Putamen (tissue), 1 donor: Measurements from ENCODE around the gene SPATA45.

ENCODE experiments used
- DNase-seq: peaks from one replicate; pipeline ENCODE4 v3.0.0-alpha.2; 2016; ENCODE audit warnings: low spot score

The SPATA45 gene

GRCh38 chr1:212828395-212828794 is 19.1 kb downstream of the SPATA45 start:
- DNase-seq: no peak

GRCh38 chr1:212827831-212828278 is 19.6 kb downstream of the SPATA45 start:
- no peak for DNase-seq

GRCh38 chr1:212827171-212827776 is 20.2 kb downstream of the SPATA45 start:
- no peak for DNase-seq

DNA sequence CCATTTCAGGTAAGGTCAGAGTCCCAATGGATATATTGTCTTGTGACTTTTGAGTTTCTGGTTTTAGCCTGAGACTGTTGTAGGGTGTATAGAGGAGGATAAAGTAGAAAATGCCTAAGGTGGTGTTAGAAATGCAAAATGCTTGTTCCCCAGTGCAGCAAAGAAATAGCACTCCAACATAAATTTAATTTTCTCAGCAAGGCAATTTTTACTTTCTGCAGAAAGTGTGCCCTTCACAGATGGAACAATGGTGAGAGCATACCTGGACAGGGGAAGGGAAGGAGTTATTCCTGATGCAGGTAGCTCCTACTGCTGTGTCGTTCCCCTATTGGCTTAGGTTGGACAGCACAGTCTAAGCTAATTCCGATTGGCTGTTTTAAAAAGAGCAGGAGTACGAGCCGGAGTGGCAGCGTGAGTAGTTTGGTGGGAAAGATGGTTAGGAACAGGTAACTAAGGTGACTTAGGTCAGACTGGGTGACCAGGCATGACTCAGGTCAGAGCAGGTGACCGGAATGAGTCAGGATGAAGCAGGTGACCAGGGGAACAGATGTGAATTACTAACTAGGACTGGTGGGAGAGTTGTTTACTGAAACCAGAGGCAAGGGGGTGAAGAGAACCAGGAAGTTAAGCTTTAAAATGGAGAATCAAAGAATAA is 21.5 kb downstream of the SPATA45 start:
- no peak for DNase-seq

DNA sequence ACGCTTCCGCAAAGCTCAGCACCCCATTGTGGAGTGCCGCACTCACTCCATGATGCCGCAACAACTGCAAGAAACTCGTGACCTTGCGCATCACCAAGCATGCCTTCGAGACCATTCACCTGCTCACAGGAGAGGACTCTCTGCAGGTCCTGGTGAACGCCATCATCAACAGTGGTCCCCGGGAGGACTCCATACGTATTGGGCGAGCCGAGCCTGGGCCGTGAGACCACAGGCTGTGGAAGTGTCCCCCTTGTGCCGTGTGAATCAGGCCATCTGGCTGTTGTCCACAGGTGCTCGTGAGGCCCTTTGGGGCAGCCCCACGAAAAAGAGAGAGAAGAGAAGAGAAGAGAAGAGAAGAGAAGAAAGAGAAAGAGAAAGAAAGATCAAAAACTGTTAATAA is 23.2 kb downstream of the SPATA45 start:
- no peak for DNase-seq

DNA sequence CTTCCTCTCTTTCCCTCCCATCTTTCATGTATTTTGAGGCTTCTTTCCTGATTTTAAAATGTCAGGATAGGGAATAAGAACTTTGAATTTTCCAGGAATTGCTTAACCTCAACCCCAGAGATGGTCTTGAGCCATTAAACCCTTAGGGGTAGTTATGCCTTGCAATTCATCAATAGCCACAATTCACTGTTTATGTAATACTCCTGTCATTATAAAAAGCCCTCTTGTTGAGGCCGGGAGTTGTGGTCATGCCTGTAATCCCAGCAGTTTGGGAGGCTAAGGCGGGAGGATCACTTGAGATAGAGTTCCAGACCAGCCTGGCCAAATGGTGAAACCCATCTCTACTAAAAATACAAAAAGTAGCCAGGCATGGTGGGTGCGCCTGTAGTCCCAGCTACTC is 24.5 kb downstream of the SPATA45 start:
- DNase-seq: no peak

- DNase-seq: no peak
Measured at GRCh38 chr1:212820969-212821368, 26.5 kb downstream of the SPATA45 start.

GRCh38 chr1:212819726-212820125 is 27.7 kb downstream of the SPATA45 start:
- DNase-seq: no peak

DNA sequence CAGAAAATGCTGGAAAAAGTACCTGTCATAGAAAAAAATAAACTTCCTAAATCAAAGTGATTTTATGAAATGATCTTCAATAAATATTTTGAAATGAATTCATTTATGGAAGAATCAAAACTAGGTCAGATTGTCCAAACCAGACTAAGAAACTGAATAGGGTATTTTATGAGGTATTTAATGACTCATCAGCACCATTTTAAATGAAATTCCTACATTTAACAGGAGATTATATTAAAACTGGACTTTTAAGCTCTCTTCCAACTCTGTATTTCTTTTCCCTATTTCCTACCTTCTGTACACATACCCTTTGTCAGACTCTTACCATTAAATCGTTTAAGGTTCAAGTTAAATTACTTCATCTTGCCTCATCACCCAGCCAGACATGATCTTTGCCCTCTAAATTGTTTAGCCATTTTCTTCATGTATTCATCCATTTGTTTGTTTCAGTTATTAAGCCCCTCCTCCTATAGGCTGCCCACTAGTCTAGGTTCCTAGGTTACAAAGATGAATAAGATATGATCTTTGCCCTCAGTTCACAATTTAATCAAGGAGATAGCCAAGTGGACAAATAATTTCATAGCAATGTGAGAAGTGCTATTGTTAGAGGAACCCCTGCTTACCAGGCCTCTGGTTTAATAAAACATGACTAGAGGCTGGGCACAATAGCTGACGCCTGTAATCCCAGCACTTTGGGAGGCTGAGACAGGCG is 30.7 kb downstream of the SPATA45 start:
- no peak for DNase-seq

GRCh38 chr1:212814537-212815334 is 32.7 kb downstream of the SPATA45 start:
- peak; percentile 35 for DNase-seq

GRCh38 chr1:212805767-212806166 is 41.7 kb downstream of the SPATA45 start:
- DNase-seq: no peak

GRCh38 chr1:212797681-212798080 is 49.8 kb downstream of the SPATA45 start:
- DNase-seq: peak; percentile 20

DNA sequence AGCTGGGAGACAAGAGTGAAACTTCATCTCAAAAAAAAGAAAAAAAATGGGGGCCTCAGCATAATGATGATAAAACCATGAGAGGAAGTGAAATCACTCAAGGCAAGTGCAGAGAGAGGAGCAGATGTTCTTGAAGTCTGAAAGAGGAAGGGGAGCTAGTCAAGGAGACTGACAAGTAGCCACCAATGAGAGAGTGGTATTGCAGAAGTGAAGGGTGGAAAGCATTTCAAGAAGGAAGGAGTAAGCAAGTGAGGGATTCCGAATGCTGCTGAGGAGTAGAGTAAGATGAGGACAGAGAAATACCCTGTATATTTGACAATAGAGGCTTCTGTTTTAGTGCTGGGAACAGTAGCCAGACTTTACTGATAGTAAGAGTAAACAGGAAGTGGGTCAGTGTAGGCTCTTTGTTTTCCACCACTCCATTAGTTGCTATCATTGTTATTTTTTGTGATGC is 52.9 kb downstream of the SPATA45 start:
- DNase-seq: peak; percentile 75

- DNase-seq: no peak
Measured at GRCh38 chr1:212792396-212792908, 55.0 kb downstream of the SPATA45 start.

DNA sequence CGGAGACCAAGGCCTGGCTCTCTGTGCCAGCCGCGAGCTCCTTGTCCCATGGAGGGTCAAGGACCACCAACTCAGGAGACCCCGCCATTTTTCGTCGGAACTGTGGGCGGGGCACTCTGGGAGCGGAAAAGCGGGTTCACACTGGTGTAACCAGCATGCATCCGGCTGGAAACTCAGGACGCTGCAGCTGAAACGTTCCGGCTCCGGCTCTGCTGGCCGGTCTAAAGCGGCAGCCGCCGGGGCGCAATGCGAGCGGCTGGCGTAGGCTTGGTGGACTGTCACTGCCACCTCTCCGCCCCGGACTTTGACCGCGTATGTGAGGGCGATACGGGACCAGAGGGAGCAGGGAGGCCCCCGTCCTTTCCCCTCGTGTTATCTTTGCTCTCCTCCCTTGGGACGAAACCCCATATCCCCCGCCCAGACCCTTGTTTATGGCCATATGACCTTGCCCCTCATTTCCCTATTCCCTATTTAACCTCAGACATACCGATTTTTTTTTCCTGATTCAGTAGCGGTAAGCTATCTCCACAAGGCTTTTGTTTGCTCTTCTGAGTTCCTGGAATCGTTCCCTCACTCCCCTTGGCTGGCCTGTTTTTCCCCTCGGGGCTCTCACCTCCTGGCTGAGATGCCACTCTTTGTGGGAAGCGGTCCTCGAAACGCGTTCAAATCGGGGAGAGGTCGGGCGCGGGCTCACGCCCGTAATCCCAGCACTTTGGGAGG is 55.6 kb downstream of the SPATA45 start, which contains the start of the genes NSL1 and TATDN3:
TSS of gene NSL1 (minus strand) at position 102 of the 720 bp plus-strand sequence. CDS start at position 88, 14 bp downstream.
TSS of gene TATDN3 (plus strand) at position 219 of the 720 bp plus-strand sequence. CDS start at position 247, 28 bp downstream.
- peak; percentile 90 for DNase-seq

DNA sequence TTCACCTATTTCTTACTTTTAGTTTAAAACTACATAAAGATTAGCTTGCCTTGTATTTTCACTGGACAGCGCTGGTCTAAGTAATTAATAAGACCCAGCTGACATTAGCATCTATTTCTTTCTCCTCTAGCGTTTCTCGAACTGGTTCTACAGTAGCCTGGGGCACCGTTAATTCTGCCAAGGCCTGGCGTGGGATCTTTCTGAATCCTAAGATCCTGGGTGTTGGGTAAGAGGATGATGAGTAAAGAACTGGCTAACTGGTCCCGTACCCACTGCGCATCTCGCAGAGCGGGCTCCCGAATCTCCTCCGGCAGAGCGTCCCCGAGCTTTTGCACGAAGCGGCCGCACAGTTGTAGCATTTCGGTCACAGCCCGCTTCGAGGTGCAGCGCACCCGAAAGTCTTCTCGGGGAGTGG is 56.2 kb downstream of the SPATA45 start:
- DNase-seq: no peak

DNA sequence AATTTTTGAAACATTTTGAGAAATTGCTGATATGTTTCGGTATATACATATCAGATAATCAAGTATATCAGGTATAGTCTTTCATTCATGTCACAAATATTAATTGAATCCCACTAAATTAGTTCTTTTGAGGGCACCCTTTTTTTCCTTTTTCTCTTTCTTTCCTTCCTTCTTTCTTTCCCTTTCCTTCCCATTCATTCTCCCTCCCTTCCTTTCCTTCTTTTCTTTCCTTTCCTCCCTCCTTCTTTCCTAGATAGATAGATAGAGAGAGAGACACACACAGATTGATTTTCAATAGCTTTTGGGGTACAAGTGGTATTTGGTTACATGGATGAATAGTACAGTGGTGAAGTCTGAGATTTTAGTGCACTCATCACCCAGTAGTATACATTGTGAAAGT is 61.6 kb downstream of the SPATA45 start:
- no peak for DNase-seq

DNA sequence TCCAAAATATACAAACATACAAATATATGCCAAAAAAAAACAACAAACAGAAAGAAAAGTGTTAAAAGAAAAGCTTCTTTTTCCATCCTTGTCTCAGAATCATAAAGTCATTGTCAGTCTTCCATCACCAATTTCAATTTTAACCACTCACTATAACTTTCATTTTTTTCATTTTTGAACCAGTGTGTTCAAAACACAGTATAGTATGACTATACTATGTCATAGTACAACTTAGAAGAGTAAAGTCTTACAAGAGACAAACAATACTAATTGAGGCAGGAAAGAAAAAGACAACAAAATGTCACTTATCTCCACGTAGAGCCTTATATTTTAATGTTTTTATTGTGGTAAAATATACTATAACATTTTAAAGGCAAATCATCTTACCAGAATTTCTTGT is 63.5 kb downstream of the SPATA45 start:
- DNase-seq: no peak

- DNase-seq: no peak
Measured at GRCh38 chr1:212782422-212783154, 64.9 kb downstream of the SPATA45 start.

GRCh38 chr1:212781225-212781624 is 66.2 kb downstream of the SPATA45 start:
- no peak for DNase-seq
